GM18502 (cell line): ENCODE measurements around the gene AMBRA1.

Experiments used
- ATAC-seq: cut with Tn5 transposase; IDR thresholded peaks from one replicate; pipeline ENCODE4 v1.9.1; 2021; ENCODE audit warnings: mild to moderate bottlenecking; ENCODE audit not compliant: unreplicated experiment, poor library complexity

The AMBRA1 gene

GRCh38 chr11:46480909-46481308, 112.9 kb downstream of the AMBRA1 start:
- no peak for ATAC-seq

GRCh38 chr11:46480166-46480726, 113.6 kb downstream of the AMBRA1 start:
- no peak for ATAC-seq

DNA sequence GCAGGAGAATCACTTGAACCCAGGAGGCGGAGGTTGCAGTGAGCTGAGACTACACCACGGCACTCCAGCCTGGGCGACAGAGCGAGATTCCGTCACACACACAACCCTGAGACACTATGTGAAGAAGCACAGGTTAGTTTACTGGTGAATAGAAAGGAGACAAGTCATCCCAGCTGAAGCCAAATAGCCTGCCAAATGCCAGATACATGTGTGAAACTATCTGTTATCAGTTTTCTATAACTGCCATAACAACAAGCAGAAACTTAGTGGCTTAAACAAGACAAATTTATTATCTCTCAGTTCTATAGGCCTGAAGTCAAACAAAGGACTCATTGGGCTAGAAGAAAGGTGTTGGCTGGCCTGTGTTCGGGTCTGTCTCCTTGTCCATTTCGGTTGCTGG, 114.2 kb downstream of the AMBRA1 start:
- ATAC-seq: no peak

DNA sequence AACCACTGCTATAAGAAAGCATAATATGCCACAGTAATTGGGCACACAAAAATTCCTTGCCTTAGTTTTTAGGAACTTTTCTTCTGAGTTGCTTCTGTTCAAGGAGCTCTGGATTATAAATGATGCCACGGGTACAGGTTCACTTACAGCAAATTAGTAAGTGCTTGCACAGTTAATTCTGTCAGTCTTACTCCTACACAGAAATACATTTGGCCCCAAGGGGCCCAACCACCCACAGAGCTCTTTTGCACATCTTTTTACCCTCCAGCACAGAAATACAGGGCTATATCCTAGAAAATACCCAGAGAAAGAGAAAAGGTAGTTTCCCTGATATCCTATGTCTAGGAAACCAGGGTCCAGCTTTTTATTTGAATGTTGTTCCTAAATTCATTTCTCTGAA, 115.6 kb downstream of the AMBRA1 start:
- no peak for ATAC-seq

DNA sequence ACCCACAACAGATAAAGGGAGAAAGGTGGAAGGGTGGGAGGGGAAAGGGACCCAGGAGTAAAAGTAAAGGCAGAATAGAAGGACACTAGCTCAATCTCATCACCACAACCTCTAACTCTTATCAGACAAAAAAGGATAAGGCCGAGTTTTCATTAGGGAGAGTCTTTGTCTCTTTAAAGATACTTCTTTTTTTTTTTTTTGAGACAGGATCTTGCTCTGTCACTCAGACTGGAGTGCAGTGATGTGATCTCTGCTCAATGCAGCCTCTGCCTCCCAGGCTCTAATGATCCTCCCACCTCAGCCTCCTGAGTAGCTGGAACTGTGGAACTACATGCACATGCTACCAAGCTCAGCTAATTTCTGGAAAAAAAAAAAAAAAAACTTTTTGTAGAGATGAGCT, 116.7 kb downstream of the AMBRA1 start:
- ATAC-seq: no peak

- no peak for ATAC-seq
Observed at GRCh38 chr11:46475926-46476545, 117.8 kb downstream of the AMBRA1 start.

DNA sequence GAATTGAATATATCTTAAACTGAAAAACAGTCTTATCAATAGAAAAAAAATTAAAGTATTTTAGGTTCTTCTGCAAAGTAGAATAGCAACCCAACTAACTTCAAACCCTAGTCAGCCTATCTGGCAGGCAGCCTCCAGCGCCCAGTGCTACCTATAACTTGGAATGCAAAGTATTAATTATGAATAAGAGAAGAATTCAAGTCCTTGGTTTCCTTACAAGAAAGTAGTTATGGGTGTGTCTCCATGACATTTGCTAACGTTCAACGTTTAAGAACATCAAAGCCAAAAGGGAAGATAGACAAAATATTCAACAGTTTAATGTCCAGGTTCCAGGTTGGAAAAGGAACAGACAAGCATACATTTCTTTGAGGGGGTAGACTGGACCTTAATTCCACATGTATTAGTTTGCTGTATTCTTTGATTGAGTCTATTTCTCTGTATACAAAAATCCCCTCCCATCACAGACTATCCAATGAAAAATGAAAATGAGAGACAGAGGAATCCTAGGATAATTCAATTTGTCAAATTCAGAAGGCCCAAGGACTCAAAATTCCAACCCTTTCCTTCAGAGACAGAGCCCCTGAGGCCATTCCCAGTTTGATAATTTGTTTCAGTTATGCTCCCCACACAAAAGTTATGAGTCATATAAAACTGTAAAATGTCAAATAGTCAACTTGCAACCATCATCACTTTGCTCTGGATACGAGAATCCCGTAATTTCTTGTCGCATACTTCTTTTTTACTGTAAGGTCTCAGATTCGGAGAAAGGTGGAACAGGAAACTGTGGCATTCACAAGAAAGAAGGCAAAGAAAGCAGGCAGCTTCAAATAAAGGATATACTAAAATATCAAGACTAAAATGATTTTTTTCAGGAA, 118.5 kb downstream of the AMBRA1 start:
- no peak for ATAC-seq

- ATAC-seq: no peak
Observed at GRCh38 chr11:46472662-46472994, 121.2 kb downstream of the AMBRA1 start.

DNA sequence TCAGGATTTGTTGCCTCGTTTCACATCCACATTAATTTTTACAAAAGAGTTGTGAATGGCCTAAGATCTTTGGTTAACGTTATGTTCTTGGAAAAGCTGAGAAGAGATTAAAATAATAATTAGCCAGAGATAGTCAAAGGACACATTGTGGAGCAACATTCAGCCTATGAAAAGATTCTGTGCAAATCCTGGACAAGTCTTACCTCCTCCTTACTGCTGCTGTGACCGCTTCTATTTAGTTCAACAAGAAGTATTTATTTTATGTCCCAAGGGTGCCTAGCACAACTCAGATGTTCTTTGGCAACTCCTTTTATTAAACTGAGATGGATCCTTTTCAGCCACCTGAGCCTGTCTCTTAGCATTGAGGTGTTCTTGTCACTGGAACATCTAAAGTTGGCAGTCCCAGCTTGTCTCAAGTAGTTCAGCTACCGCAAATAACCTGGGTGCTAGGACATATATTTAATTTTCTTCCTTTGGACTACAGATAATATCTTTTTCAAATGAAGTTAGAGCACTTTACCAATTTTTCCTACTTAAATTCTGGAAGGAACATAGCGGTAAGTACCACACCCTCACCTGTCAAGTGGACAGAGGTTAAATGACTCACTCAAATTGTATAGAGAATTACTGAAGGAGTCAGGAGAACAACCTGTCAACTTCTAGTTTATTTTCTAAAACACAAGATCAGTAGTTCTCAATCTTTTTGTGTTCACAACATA, 121.7 kb downstream of the AMBRA1 start:
- no peak for ATAC-seq

GRCh38 chr11:46469926-46470325, 123.9 kb downstream of the AMBRA1 start:
- no peak for ATAC-seq

- no peak for ATAC-seq
Observed at GRCh38 chr11:46465683-46466082, 128.1 kb downstream of the AMBRA1 start.

- no peak for ATAC-seq
Observed at GRCh38 chr11:46463701-46464421, 130.0 kb downstream of the AMBRA1 start.

DNA sequence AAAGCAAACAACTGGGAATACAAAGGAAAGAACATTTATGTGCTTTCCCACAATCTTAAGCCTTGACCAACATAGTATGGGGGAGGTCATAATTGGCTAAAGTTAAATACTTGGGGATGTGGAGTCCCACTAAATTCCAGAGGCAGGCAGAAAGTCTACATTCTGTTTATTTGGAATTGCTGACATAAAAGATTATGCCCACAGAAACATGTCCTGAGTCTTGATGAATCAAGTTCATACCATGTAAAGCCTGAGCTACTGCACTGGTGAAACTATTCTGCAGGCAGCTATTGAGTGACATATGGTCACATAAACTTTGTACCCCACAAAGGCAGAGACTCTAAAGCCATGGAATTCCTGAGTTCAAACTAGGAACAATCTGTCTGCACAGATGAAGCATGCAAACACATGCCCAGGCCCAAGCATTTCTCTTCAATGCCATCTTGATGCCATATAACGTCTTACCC, 132.3 kb downstream of the AMBRA1 start:
- ATAC-seq: no peak

DNA sequence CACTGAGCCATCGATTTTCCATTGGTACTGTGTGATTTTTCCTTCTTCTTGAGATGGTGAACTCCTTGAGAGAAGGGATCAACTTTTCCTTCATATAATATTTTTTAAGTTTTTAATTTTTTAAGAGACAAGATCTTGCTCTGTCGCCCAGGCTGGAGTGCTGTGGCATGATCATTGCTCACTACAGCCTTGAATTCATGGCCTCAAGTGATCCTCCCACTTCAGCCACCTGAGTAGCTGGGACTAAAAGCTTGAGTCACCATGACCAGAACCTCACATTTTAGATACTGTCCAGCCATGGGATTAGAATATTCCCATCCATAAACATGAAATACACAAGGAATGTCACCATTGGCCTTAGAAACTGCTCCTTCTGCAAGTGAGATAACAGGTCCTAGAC, 135.3 kb downstream of the AMBRA1 start:
- ATAC-seq: no peak

GRCh38 chr11:46457659-46458424, 136.0 kb downstream of the AMBRA1 start:
- no peak for ATAC-seq

DNA sequence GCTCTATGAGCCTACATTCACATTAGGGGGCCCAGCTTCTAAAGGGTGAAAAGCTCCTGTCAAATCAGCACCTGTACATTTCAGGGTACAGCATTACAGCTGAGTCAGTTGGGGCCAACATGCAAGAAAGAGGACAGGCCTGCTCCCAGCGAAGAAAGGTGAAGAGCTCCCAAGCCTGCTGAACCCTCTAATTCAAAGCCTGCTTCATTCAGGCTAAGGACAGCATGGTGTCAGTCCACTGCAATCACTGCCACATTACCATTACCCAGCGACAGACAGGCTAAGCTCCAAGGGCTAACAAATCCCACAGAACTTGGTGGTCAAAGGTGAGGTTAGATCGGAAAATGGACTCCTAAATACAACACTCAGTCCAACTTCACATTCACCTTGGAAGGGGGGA, 136.8 kb downstream of the AMBRA1 start:
- no peak for ATAC-seq

GRCh38 chr11:46456269-46457001, 137.4 kb downstream of the AMBRA1 start:
- no peak for ATAC-seq

DNA sequence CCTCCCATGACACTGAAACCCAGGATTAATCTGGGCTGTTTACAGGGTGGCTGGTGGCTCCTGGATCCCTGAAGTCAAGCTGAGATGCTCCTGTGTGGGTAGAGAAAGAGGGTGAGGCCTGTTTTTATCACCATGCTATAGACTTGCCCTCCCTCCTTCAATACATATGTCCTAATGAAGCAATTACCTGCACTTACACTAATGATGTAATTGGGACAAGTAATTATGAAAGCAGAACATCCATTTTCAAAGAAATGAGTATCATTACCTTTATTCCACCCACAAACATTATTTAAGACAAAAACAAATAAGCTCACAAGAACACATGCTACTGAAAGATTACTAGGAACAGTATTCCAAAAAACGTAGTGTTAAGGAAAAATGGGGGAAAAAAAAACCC, 138.0 kb downstream of the AMBRA1 start:
- ATAC-seq: no peak
